SK-N-SH treated with all-trans-retinoic acid at 6 μM for 48 hours (cell line): Measurements from ENCODE around the gene AK4.

Source experiments
- ATAC-seq: fragments of 200-7000 bp; cut with Tn5 transposase; 3 replicates; pipeline ENCODE4 v1.9.1; 2020; ENCODE audit warnings: mild to moderate bottlenecking, moderate library complexity
- ARNTL ChIP-seq: fragments of 450-650 bp; formaldehyde crosslinking; IDR thresholded peaks from 2 replicates; pipeline ENCODE4 v1.5.0; 2020; ENCODE audit warnings: low read depth, mild to moderate bottlenecking, moderate library complexity, borderline replicate concordance
- CSDC2 ChIP-seq: fragments of 250-450 bp; sonication (Bioruptor Pico); IDR thresholded peaks from 2 replicates; pipeline ENCODE4 v1.5.0; 2020; ENCODE audit warnings: mild to moderate bottlenecking, moderate library complexity
- CSRNP3 ChIP-seq: fragments of 250-450 bp; sonication (Bioruptor Pico); IDR thresholded peaks from 2 replicates; pipeline ENCODE4 v1.5.1; 2021; ENCODE audit warnings: mild to moderate bottlenecking, moderate library complexity
- GLIS3 ChIP-seq: fragments of 250-450 bp; sonication (Bioruptor Pico); IDR thresholded peaks from 2 replicates; pipeline ENCODE4 v1.5.0; 2020; ENCODE audit warnings: mild to moderate bottlenecking, moderate library complexity
- ISL1 ChIP-seq: fragments of 250-450 bp; sonication (Bioruptor Pico); IDR thresholded peaks from 2 replicates; pipeline ENCODE4 v2.1.2; 2022; ENCODE audit warnings: mild to moderate bottlenecking, moderate library complexity
- OSR1 ChIP-seq: fragments of 250-450 bp; sonication (Bioruptor Pico); IDR thresholded peaks from 2 replicates; pipeline ENCODE4 v1.8.0; 2022; ENCODE audit warnings: moderate library complexity, mild to moderate bottlenecking, inconsistent platforms
- PATZ1 ChIP-seq: fragments of 250-450 bp; sonication (Bioruptor Pico); IDR thresholded peaks from 2 replicates; pipeline ENCODE4 v1.8.0; 2020; ENCODE audit warnings: mild to moderate bottlenecking, moderate library complexity, borderline replicate concordance
- PPARA ChIP-seq: fragments of 250-450 bp; sonication (Bioruptor Pico); IDR thresholded peaks from 2 replicates; pipeline ENCODE4 v1.5.0; 2020; ENCODE audit warnings: mild to moderate bottlenecking, borderline replicate concordance
- RARB ChIP-seq: fragments of 250-450 bp; sonication (Bioruptor Pico); IDR thresholded peaks from 2 replicates; pipeline ENCODE4 v1.8.0; 2021; ENCODE audit warnings: mild to moderate bottlenecking, moderate library complexity
- SNAI2 ChIP-seq: fragments of 250-450 bp; sonication (Bioruptor Pico); IDR thresholded peaks from 2 replicates; pipeline ENCODE4 v1.5.0; 2020; ENCODE audit warnings: mild to moderate bottlenecking, moderate library complexity
- TCF4 ChIP-seq: fragments of 250-450 bp; sonication (Bioruptor Pico); IDR thresholded peaks from 2 replicates; pipeline ENCODE4 v1.8.0; 2021; ENCODE audit warnings: mild to moderate bottlenecking, moderate library complexity, borderline replicate concordance
- TOX ChIP-seq: fragments of 250-450 bp; sonication (Bioruptor Pico); IDR thresholded peaks from 2 replicates; pipeline ENCODE4 v1.8.0; 2021; ENCODE audit warnings: mild to moderate bottlenecking, moderate library complexity, borderline replicate concordance
- ZNF565 ChIP-seq: fragments of 450-650 bp; formaldehyde crosslinking; conservative IDR thresholded peaks from 2 replicates; pipeline ENCODE4 v1.5.0; 2020; ENCODE audit warnings: low read depth, mild to moderate bottlenecking, moderate library complexity
- ZNF70 ChIP-seq: fragments of 450-650 bp; formaldehyde crosslinking; IDR thresholded peaks from 2 replicates; pipeline ENCODE4 v1.5.0; 2020; ENCODE audit warnings: mild to moderate bottlenecking, moderate library complexity
- ZNF8 ChIP-seq: fragments of 450-650 bp; formaldehyde crosslinking; IDR thresholded peaks from 2 replicates; pipeline ENCODE4 v1.5.0; 2020; ENCODE audit warnings: mild to moderate bottlenecking, moderate library complexity
- TF ChIP-seq, protein P1 (sequence below): fragments of 250-450 bp; sonication (Bioruptor Pico); IDR thresholded peaks from 2 replicates; pipeline ENCODE4 v1.8.0; 2021; ENCODE audit warnings: low read depth, mild to moderate bottlenecking, moderate library complexity, borderline replicate concordance

Gene AK4

GRCh38 chr1:65170511-65171142 lies 22.6 kb downstream of the AK4 start:
- no peak for ATAC-seq
- TF ChIP-seq TCF4 (0 out of 2 replicates have a peak, but pooled peaks have one; percentile 17), TOX (CRISPR knock-in tag) (no peak), ISL1 (CRISPR knock-in tag) (peak; percentile 66), ZNF565 (no peak)

GRCh38 chr1:65172936-65173690 lies 25.1 kb downstream of the AK4 start:
- TF ChIP-seq SNAI2 (CRISPR knock-in tag), result no peak
- no peak for TF ChIP-seq ZNF565
- ATAC-seq, result no peak

DNA sequence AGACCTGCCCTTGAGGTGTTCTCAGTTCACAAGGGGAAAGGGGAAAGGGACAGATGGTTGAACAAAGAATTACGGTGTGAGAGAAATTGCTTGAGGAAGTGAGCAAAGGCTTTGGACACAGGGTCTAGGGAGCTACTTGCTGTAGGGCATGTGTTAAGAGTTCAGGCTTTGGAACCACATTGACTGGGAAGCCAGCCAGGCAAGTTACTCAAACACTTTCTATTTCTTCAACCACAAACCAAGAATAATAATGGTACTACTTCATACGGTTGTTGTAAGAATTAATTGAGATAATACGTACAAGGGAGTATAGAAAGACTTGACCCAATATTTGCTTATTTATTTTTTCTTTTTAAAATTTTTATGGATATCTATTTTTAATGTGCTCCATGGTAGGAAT lies 26.6 kb downstream of the AK4 start:
- TF ChIP-seq ZNF565 (no peak), PATZ1 (CRISPR knock-in tag) (no peak), PPARA (CRISPR knock-in tag) (no peak), CSRNP3 (no peak), ZNF70 (no peak)
- TF ChIP-seq, protein P1, sequence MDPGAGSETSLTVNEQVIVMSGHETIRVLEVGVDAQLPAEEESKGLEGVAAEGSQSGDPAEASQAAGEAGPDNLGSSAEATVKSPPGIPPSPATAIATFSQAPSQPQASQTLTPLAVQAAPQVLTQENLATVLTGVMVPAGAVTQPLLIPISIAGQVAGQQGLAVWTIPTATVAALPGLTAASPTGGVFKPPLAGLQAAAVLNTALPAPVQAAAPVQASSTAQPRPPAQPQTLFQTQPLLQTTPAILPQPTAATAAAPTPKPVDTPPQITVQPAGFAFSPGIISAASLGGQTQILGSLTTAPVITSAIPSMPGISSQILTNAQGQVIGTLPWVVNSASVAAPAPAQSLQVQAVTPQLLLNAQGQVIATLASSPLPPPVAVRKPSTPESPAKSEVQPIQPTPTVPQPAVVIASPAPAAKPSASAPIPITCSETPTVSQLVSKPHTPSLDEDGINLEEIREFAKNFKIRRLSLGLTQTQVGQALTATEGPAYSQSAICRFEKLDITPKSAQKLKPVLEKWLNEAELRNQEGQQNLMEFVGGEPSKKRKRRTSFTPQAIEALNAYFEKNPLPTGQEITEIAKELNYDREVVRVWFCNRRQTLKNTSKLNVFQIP (CRISPR knock-in tag), result no peak
- ATAC-seq, result peak; percentile 57

DNA sequence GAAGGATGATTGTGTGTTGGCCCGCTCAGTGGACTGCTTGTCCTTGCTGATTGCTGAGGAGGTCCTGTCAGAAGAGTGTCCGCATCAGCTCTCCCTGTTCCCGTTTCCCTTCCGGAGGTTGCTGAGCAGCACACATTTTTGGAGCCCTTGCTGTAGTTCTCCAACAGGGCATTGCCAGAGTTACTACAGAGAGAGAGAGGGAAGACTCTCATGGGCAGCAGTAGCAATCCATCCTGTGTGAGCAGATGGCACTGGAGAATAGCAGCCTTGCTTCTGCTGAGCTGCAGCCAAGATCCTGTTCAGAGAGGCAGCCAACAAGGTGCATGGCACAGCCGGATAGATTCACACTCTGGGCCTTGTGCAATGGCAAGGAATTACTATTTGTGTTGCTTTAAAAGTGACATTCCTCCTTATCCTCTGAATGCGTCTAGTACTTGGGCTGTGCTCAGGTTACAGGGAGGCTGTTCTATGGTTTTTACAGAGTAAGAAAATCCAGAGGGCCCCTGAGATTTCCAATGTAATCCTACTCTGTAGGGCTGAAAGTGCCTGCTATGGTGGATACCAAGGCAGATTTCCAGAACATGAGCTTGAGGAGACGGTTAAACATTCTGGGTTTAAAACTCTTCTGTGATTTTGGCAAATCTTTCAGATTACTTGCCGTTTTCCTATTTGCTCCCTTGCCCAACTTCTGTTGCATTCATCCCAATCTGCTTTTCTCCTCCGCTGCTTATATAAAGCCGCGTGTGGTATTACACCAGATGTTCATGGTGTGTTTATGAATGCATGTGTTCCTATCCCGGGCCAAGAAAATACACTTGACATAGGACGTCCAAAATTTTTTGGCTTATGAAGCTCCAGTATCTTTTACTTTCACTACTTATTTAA lies 27.4 kb downstream of the AK4 start:
- ATAC-seq, result peak; percentile 49

DNA sequence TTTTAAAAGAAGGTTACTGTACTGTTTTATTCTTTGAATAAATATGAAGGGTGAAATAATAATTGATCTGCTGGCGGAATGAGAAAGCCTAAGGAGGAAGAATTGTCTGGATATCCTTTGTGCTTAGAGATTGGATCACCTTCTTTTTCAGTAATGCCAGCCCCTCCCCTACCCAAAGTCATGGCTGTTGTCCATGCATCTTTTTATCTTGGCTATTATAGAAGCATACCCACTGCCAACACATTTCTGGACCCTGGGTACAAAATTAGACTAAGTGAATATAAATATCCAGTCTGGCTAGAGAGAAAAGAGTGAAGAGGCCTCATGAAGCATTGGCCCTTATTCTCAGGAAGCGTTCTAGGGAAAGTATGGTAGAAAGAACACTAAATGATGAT lies 28.1 kb downstream of the AK4 start:
- TF ChIP-seq GLIS3 (CRISPR knock-in tag) (no peak), ZNF565 (no peak)
- ATAC-seq, result no peak

More for the DNA sequence above, 27.4 kb downstream of the AK4 start:
- TF ChIP-seq RARB, result no peak

DNA sequence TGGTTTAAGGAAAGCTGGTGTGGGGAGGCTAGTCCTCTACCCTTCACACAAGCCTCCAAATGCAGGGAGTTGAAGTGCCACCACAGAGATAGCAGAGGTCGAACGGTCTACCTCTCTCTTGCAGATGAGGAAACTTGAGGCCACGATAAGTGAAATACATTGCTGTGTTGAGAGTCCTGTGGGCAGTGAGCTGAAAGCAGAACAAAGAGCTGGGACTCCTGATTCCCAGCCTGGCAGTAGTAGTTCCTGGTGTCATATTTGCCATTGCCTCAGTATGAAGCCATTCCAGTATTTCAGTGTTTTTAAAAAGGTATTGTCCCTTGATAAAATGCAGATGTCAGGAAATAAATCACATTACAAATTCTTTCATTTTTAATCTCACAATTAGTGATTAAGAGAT lies 28.6 kb downstream of the AK4 start:
- peak; percentile 13; the same call in 1 of the 3 replicates for ATAC-seq
- no peak for TF ChIP-seq ZNF8
- TF ChIP-seq OSR1, result no peak

DNA sequence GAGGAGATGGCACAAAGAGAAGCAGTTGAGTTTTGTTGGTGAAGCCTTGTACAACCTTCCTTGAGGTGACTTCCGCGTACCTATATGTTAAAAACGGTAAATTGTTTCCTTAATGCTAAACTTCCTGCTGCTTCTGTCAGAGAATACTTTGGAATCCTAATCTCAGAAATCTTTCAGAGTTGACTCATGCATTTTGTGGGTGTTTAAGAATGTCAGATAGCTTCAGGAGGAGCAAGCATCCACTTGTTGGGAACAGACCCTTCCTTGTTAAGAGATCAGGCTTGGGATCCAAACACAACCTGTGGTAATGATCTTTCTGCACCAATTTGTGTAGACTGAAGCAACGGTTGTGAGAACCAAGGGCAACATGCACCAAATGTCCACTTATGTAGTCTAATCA lies 29.5 kb downstream of the AK4 start:
- ATAC-seq, result peak; percentile 85
- TF ChIP-seq, protein P1 (CRISPR knock-in tag), result no peak
- TF ChIP-seq SNAI2 (CRISPR knock-in tag), result no peak
- no peak for TF ChIP-seq ARNTL (CRISPR knock-in tag)
- TF ChIP-seq CSDC2 (CRISPR knock-in tag), result no peak
- 0 out of 2 replicates have a peak, but pooled peaks have one; percentile 20 for TF ChIP-seq ISL1 (CRISPR knock-in tag)
